HEK293 (cell line): ENCODE data around the gene STRIT1.

ENCODE experiments used
- HOXD13 ChIP-seq: sonication (generic); formaldehyde crosslinking; IDR thresholded peaks from 2 replicates; pipeline ENCODE4 v1.8.0; 2022; ENCODE audit warnings: missing genetic modification reagents, borderline replicate concordance
- OVOL3 ChIP-seq: fragments of 450-650 bp; formaldehyde crosslinking; IDR thresholded peaks from 2 replicates; pipeline ENCODE4 v1.5.1; 2016; ENCODE audit warnings: missing biosample characterization, missing genetic modification characterization
- ZBTB1 ChIP-seq: fragments of 450-650 bp; formaldehyde crosslinking; IDR thresholded peaks from 2 replicates; pipeline ENCODE4 v1.5.1; 2016; ENCODE audit warnings: missing biosample characterization, missing genetic modification characterization
- ZBTB17 ChIP-seq: fragments of 450-650 bp; formaldehyde crosslinking; IDR thresholded peaks from 2 replicates; pipeline ENCODE4 v1.5.1; 2016; ENCODE audit warnings: missing biosample characterization, missing genetic modification characterization
- ZFP41 ChIP-seq: fragments of 450-650 bp; formaldehyde crosslinking; IDR thresholded peaks from 2 replicates; pipeline ENCODE4 v1.5.1; 2016; ENCODE audit warnings: missing biosample characterization, missing genetic modification characterization, borderline replicate concordance
- ZNF16 ChIP-seq: fragments of 450-650 bp; formaldehyde crosslinking; IDR thresholded peaks from 2 replicates; pipeline ENCODE4 v1.5.1; 2016; ENCODE audit warnings: low read depth, missing biosample characterization, missing genetic modification characterization
- ZNF23 ChIP-seq: fragments of 450-650 bp; formaldehyde crosslinking; IDR thresholded peaks from 2 replicates; pipeline ENCODE4 v1.5.1; 2016; ENCODE audit warnings: missing biosample characterization, missing genetic modification characterization, borderline replicate concordance
- ZNF24 ChIP-seq: fragments of 450-650 bp; formaldehyde crosslinking; IDR thresholded peaks from 2 replicates; pipeline ENCODE4 v1.5.1; 2016; ENCODE audit warnings: missing biosample characterization, missing genetic modification characterization
- ZNF335 ChIP-seq: fragments of 450-650 bp; formaldehyde crosslinking; conservative IDR thresholded peaks from 2 replicates; pipeline ENCODE4 v1.5.1; 2016; ENCODE audit warnings: missing biosample characterization, missing genetic modification characterization
- ZNF37A ChIP-seq: fragments of 450-650 bp; IDR thresholded peaks from 2 replicates; pipeline ENCODE4 v1.5.1; 2018; ENCODE audit warnings: missing biosample characterization, missing genetic modification characterization
- ZNF416 ChIP-seq: fragments of 450-650 bp; formaldehyde crosslinking; IDR thresholded peaks from 2 replicates; pipeline ENCODE4 v1.5.1; 2016; ENCODE audit warnings: missing biosample characterization, missing genetic modification characterization
- TF ChIP-seq, protein P1 (sequence below): fragments of 450-650 bp; formaldehyde crosslinking; IDR thresholded peaks from 2 replicates; pipeline ENCODE4 v1.5.1; 2016; ENCODE audit warnings: missing biosample characterization, missing genetic modification characterization
- TF ChIP-seq, protein P2 (sequence below): fragments of 450-650 bp; formaldehyde crosslinking; conservative IDR thresholded peaks from 2 replicates; pipeline ENCODE4 v1.5.1; 2016; ENCODE audit warnings: low read depth, missing biosample characterization, missing genetic modification characterization
- TF ChIP-seq, protein P3 (sequence below): fragments of 450-650 bp; formaldehyde crosslinking; IDR thresholded peaks from 2 replicates; pipeline ENCODE4 v1.5.1; 2016; ENCODE audit warnings: missing biosample characterization, missing genetic modification characterization

DNA sequence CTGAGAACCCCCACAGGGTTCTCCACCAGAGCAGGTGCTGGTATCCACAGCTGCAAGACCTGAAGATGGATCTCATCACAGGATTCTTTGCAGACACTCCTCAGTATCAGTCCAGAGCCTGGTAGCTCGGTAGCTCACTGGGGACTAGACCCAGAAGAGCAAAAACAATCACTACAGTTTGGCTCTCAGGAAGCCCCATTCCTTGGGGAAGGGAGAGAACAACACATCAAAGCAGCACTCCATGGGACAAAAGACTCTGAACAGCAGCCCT, 22.2 kb downstream of the STRIT1 start:
- TF ChIP-seq, protein P1, sequence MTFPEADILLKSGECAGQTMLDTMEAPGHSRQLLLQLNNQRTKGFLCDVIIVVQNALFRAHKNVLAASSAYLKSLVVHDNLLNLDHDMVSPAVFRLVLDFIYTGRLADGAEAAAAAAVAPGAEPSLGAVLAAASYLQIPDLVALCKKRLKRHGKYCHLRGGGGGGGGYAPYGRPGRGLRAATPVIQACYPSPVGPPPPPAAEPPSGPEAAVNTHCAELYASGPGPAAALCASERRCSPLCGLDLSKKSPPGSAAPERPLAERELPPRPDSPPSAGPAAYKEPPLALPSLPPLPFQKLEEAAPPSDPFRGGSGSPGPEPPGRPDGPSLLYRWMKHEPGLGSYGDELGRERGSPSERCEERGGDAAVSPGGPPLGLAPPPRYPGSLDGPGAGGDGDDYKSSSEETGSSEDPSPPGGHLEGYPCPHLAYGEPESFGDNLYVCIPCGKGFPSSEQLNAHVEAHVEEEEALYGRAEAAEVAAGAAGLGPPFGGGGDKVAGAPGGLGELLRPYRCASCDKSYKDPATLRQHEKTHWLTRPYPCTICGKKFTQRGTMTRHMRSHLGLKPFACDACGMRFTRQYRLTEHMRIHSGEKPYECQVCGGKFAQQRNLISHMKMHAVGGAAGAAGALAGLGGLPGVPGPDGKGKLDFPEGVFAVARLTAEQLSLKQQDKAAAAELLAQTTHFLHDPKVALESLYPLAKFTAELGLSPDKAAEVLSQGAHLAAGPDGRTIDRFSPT (tag by site-specific recombination): no peak
- no peak for TF ChIP-seq ZNF335 (tag by site-specific recombination)
- no peak for TF ChIP-seq ZNF16 (tag by site-specific recombination)
- TF ChIP-seq OVOL3 (tag by site-specific recombination): no peak
- TF ChIP-seq ZBTB17 (tag by site-specific recombination): no peak
- TF ChIP-seq, protein P2, sequence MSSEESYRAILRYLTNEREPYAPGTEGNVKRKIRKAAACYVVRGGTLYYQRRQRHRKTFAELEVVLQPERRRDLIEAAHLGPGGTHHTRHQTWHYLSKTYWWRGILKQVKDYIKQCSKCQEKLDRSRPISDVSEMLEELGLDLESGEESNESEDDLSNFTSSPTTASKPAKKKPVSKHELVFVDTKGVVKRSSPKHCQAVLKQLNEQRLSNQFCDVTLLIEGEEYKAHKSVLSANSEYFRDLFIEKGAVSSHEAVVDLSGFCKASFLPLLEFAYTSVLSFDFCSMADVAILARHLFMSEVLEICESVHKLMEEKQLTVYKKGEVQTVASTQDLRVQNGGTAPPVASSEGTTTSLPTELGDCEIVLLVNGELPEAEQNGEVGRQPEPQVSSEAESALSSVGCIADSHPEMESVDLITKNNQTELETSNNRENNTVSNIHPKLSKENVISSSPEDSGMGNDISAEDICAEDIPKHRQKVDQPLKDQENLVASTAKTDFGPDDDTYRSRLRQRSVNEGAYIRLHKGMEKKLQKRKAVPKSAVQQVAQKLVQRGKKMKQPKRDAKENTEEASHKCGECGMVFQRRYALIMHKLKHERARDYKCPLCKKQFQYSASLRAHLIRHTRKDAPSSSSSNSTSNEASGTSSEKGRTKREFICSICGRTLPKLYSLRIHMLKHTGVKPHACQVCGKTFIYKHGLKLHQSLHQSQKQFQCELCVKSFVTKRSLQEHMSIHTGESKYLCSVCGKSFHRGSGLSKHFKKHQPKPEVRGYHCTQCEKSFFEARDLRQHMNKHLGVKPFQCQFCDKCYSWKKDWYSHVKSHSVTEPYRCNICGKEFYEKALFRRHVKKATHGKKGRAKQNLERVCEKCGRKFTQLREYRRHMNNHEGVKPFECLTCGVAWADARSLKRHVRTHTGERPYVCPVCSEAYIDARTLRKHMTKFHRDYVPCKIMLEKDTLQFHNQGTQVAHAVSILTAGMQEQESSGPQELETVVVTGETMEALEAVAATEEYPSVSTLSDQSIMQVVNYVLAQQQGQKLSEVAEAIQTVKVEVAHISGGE (tag by site-specific recombination): no peak
- no peak for TF ChIP-seq ZNF416 (tag by site-specific recombination)
- no peak for TF ChIP-seq ZNF23 (tag by site-specific recombination)
- no peak for TF ChIP-seq ZBTB1 (tag by site-specific recombination)
- TF ChIP-seq ZNF37A (tag by site-specific recombination): no peak
- TF ChIP-seq, protein P3, sequence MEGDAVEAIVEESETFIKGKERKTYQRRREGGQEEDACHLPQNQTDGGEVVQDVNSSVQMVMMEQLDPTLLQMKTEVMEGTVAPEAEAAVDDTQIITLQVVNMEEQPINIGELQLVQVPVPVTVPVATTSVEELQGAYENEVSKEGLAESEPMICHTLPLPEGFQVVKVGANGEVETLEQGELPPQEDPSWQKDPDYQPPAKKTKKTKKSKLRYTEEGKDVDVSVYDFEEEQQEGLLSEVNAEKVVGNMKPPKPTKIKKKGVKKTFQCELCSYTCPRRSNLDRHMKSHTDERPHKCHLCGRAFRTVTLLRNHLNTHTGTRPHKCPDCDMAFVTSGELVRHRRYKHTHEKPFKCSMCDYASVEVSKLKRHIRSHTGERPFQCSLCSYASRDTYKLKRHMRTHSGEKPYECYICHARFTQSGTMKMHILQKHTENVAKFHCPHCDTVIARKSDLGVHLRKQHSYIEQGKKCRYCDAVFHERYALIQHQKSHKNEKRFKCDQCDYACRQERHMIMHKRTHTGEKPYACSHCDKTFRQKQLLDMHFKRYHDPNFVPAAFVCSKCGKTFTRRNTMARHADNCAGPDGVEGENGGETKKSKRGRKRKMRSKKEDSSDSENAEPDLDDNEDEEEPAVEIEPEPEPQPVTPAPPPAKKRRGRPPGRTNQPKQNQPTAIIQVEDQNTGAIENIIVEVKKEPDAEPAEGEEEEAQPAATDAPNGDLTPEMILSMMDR (tag by site-specific recombination): no peak
- no peak for TF ChIP-seq ZNF24 (tag by site-specific recombination)
- no peak for TF ChIP-seq ZFP41
- TF ChIP-seq HOXD13 (CRISPR knock-in tag): no peak
